ENCODE results near the gene THOC2.
"Not testable (repeated sequence)": the region's sequence is repeated elsewhere in the genome, so short reads cannot be mapped to it uniquely, and the experiment has no call there.

THOC2 gene

DNA sequence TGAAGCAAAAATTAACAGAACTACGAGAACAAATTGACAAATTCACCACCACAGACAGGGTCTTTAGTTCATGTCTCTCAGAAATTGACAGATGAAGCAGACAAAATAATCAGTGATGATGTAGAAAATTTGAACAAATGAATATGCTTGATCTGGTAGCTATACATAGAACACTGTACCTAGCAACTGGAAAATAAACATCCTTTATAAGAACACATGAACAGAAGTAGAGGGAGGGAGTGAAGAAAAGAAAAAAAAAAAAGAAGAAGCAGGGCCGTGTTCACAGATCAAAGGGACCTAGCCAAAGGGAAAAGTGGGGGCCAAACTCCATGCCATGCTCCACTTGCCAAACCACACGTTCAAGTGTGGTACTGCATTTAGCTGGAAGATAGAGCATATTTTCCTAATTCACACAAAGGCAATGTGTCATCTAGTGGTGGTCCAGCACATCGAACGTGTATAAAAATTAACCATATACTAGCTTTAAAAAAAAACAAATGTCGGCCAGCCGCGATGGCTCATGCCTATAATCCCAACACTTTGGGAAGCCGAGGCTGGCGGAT lies 5.6 kb upstream of the THOC2 start:
- Histone ChIP-seq H3K36me3 (ENCODE audit: control insufficient read depth in 1 of 2, insufficient read depth in 2 of 2, low read length in 2 of 2) (no peaks in the 10 kb centered on the region), H3K4me1 (ENCODE audit: control insufficient read depth in 1 of 2, insufficient read depth in 2 of 2, low read length in 2 of 2) (no peaks in the 10 kb centered on the region), H3K27me3 (ENCODE audit: control insufficient read depth in 1 of 2, insufficient read depth in 2 of 2, low read length in 2 of 2) (no peaks in the 10 kb centered on the region), H3K4me3 (ENCODE audit: low read depth in 1 of 2, low read length in 2 of 2) (no peak overlapping the region), H3K9ac (ENCODE audit: low read depth in 1 of 2, low read length in 2 of 2) (no peak overlapping the region), H3K27ac (ENCODE audit: low read depth, low read length) (no peak overlapping the region), H3K9me3 (ENCODE audit: control insufficient read depth in 1 of 2, low read length in 2 of 2) (no peaks in the 10 kb centered on the region)

DNA sequence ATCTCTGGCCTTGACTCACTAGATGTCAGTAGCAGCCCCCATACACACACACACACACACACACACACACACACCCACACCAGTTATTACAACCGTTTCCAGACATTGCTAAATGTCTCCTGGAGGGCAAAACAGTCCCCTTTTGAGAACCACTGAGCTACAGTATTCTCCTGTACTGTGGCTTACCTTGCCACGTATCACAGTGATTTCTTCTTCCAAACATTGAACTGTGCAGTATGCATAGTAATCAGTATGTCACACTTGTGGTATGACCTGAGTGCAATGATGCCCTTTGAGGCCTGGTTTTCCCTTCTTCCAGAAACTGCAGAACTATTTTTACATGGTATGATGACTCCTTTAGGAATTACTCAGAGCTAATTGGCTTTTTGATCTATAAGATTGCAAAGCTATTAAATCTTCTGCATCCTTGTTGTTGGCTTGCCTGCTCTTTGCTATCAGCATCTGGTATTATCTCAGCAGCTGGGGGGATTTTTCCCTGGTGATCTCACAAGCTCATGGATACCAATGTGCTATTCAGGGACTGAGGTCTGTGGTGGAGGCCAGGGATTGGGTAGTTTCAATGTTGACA lies 3.6 kb upstream of the THOC2 start:
- no peaks in the 10 kb centered on the region for H3K9me3 ChIP-seq (ENCODE audit: control insufficient read depth in 1 of 2, low read length in 2 of 2)
- H3K27me3 ChIP-seq (ENCODE audit: control insufficient read depth in 1 of 2, insufficient read depth in 2 of 2, low read length in 2 of 2): no peaks in the 10 kb centered on the region
- no peak overlapping the region for H3K9ac ChIP-seq (ENCODE audit: low read depth in 1 of 2, low read length in 2 of 2)
- no peak overlapping the region for H3K27ac ChIP-seq (ENCODE audit: low read depth, low read length)
- no peaks in the 10 kb centered on the region for H3K36me3 ChIP-seq (ENCODE audit: control insufficient read depth in 1 of 2, insufficient read depth in 2 of 2, low read length in 2 of 2)
- H3K4me1 ChIP-seq (ENCODE audit: control insufficient read depth in 1 of 2, insufficient read depth in 2 of 2, low read length in 2 of 2): peaks cover 2% of the 10 kb centered on the region in 2 donors
- no peak overlapping the region for H3K4me3 ChIP-seq (ENCODE audit: low read depth in 1 of 2, low read length in 2 of 2)

DNA sequence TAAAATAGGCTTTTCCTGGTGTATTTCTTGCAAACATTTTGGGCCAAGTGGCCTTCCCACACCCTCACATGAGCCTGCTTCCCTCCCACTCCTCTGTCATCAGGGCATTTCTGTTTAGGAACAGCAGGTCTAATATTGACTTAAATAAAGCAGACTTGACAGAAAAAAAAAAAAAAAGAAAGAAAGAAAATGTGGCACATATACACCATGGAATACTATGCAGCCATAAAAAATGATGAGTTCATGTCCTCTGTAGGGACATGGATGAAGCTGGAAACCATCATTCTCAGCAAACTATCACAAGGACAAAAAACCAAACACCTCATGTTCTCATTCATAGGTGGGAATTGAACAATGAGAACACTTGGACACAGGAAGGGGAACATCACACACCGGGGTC lies 2.3 kb upstream of the THOC2 start:
- peaks cover 6 to 10% of the 10 kb centered on the region in 2 donors for H3K4me1 ChIP-seq (ENCODE audit: control insufficient read depth in 1 of 2, insufficient read depth in 2 of 2, low read length in 2 of 2)

DNA sequence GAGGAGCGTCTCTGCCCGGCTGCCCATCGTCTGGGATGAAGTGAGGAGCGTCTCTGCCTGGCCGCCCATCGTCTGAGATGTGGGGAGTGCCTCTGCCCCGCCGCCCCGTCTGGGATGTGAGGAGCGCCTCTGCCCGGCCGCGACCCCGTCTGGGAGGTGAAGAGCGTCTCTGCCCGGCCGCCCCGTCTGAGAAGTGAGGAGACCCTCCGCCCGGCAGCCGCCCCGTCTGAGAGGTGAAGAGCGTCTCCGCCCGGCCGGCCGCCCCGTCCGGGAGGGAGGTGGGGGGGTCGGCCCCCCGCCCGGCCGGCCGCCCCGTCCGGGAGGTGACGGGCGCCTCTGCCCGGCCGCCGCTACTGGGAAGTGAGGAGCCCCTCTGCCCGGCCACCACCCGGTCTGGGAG lies 1.2 kb upstream of the THOC2 start:
- H3K27ac ChIP-seq (ENCODE audit: low read depth, low read length); H3K9ac ChIP-seq (ENCODE audit: low read depth in 1 of 2, low read length in 2 of 2); H3K4me3 ChIP-seq (ENCODE audit: low read depth in 1 of 2, low read length in 2 of 2); H3K27me3 ChIP-seq (ENCODE audit: control insufficient read depth in 1 of 2, insufficient read depth in 2 of 2, low read length in 2 of 2); H3K36me3 ChIP-seq (ENCODE audit: control insufficient read depth in 1 of 2, insufficient read depth in 2 of 2, low read length in 2 of 2); H3K9me3 ChIP-seq (ENCODE audit: control insufficient read depth in 1 of 2, low read length in 2 of 2): not testable (repeated sequence)
- H3K4me1 ChIP-seq (ENCODE audit: control insufficient read depth in 1 of 2, insufficient read depth in 2 of 2, low read length in 2 of 2): peaks cover 6 to 17% of the 10 kb centered on the region in 2 donors

More for the DNA sequence above, 2.3 kb upstream of the THOC2 start:
- H3K36me3 ChIP-seq (ENCODE audit: control insufficient read depth in 1 of 2, insufficient read depth in 2 of 2, low read length in 2 of 2); H3K9me3 ChIP-seq (ENCODE audit: control insufficient read depth in 1 of 2, low read length in 2 of 2); H3K9ac ChIP-seq (ENCODE audit: low read depth in 1 of 2, low read length in 2 of 2); H3K27me3 ChIP-seq (ENCODE audit: control insufficient read depth in 1 of 2, insufficient read depth in 2 of 2, low read length in 2 of 2); H3K27ac ChIP-seq (ENCODE audit: low read depth, low read length); H3K4me3 ChIP-seq (ENCODE audit: low read depth in 1 of 2, low read length in 2 of 2): not testable (repeated sequence)

DNA sequence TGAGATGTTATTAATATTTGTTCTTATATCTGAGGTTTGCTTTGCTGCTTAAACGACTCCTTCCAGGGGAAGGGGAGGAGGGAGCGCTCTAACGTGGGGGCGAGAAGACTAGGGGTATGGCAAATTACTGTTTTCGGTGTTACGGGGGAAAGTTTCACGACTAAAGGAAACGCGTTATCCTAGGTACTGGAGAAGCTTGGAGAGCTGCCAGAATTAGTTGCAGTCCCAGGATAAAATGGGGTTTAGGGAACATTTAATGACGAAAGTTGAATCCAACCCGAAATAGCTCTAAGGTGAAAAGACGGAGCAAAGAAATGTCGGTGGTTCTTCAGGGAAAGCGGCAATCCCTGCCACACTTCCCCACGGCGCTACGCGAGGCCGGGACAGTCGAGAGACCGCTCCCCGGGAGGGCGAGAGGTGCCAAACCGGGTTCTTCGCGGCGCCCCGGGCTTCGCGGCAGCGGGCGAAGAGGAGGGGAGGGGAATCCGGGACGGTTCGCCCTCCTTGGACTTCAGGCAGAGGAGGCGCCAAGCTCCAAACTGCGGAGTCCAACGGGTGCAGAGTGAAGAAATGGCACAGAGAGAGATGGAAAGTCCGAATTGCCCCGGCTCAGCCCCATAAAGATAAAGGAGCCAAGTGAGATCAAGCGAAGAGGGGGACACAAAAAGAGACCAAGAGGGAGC lies 724 bp downstream of the THOC2 start:
- H3K36me3 ChIP-seq (ENCODE audit: control insufficient read depth in 1 of 2, insufficient read depth in 2 of 2, low read length in 2 of 2): no peaks in the 10 kb centered on the region
- H3K9me3 ChIP-seq (ENCODE audit: control insufficient read depth in 1 of 2, low read length in 2 of 2): no peaks in the 10 kb centered on the region
- peak overlapping the region; percentile 75 to 80 for H3K9ac ChIP-seq (ENCODE audit: low read depth in 1 of 2, low read length in 2 of 2)
- H3K27me3 ChIP-seq (ENCODE audit: control insufficient read depth in 1 of 2, insufficient read depth in 2 of 2, low read length in 2 of 2): no peaks in the 10 kb centered on the region
- H3K27ac ChIP-seq (ENCODE audit: low read depth, low read length): no peak overlapping the region
- peak overlapping the region; percentile 86 to 87 for H3K4me3 ChIP-seq (ENCODE audit: low read depth in 1 of 2, low read length in 2 of 2)
- peaks cover 6 to 17% of the 10 kb centered on the region in 2 donors for H3K4me1 ChIP-seq (ENCODE audit: control insufficient read depth in 1 of 2, insufficient read depth in 2 of 2, low read length in 2 of 2)

DNA sequence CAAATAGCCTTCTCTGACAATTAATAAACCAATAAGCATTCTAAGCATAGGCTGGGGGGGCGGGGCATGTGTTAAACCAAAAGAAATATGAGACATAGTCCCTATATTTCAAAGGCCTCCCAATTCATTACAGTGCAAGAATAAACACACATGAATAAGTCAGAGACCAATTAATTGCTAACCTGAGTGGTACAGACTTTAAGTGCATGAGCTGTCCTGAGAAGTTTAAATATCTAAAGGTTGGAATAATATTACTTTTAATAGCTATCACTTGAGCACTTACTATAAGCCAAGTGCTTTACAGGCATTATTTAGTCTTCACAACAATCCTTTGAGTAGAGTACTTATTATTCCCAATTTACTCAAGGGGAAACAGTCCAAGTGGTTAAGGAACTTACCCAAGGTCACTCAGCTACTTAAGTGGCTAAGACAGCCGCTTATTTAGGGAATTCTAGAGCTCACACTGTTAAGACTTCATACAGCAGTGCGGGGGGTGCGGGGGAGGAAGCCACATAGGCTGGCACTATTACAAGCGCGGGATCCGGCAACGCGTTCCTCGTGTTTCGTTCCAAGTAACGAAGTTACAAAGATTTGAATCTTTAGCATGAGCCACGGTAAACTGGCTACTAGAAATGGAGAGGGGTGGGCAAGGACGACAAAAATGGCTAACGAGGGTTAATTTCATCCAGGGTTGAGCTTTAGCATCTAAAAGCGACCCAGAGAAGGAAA lies 1.4 kb downstream of the THOC2 start:
- Histone ChIP-seq H3K36me3 (ENCODE audit: control insufficient read depth in 1 of 2, insufficient read depth in 2 of 2, low read length in 2 of 2) (no peaks in the 10 kb centered on the region), H3K27ac (ENCODE audit: low read depth, low read length) (no peak overlapping the region), H3K9me3 (ENCODE audit: control insufficient read depth in 1 of 2, low read length in 2 of 2) (no peaks in the 10 kb centered on the region), H3K4me3 (ENCODE audit: low read depth in 1 of 2, low read length in 2 of 2) (peak overlapping the region; percentile 86 to 87), H3K4me1 (ENCODE audit: control insufficient read depth in 1 of 2, insufficient read depth in 2 of 2, low read length in 2 of 2) (peaks cover 6 to 17% of the 10 kb centered on the region in 2 donors), H3K9ac (ENCODE audit: low read depth in 1 of 2, low read length in 2 of 2) (peak overlapping the region; percentile 75 to 80), H3K27me3 (ENCODE audit: control insufficient read depth in 1 of 2, insufficient read depth in 2 of 2, low read length in 2 of 2) (no peaks in the 10 kb centered on the region)

DNA sequence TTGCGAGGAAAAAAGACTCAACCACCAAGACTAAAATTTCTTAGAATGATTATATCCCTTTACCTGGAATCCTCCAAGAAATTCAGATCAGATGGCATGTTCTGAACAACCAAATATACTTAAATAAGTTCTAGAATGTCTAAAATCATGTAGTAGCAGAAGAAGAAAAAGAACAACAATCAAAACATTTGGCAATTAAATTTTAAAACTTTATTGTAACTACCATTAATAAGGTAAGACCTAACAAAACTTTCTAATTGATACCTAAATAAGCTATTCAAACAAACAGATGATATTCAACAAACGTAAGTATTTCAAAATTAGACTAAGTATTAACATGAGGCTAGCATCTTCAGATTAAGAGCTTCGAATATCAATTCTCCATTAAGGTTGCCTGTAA lies 4.3 kb downstream of the THOC2 start:
- H3K4me1 ChIP-seq (ENCODE audit: control insufficient read depth in 1 of 2, insufficient read depth in 2 of 2, low read length in 2 of 2): peaks cover 6 to 17% of the 10 kb centered on the region in 2 donors

DNA sequence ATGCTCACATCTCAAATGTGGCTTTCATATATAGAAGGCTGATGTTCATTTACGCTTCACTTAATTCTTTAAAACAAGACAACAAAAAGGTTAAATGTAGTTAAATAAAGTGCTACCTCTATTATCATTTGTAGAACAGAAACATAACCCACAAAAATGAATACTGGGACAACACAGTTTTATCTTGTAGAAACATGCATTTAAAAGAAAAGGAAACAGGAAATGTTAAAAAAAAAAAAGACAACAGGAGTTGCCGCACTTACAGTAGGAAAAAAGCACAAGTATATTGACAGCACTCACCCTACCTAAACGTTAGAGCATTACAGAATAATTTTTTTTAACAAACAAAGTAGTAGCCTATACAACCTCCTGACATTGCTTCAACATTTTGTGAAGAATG lies 4.8 kb downstream of the THOC2 start:
- no peak overlapping the region for H3K27ac ChIP-seq (ENCODE audit: low read depth, low read length)

More for the DNA sequence above, 4.3 kb downstream of the THOC2 start:
- Histone ChIP-seq H3K36me3 (ENCODE audit: control insufficient read depth in 1 of 2, insufficient read depth in 2 of 2, low read length in 2 of 2) (no peaks in the 10 kb centered on the region), H3K9me3 (ENCODE audit: control insufficient read depth in 1 of 2, low read length in 2 of 2) (no peaks in the 10 kb centered on the region), H3K4me3 (ENCODE audit: low read depth in 1 of 2, low read length in 2 of 2) (no peak overlapping the region), H3K27me3 (ENCODE audit: control insufficient read depth in 1 of 2, insufficient read depth in 2 of 2, low read length in 2 of 2) (no peaks in the 10 kb centered on the region), H3K27ac (ENCODE audit: low read depth, low read length) (no peak overlapping the region), H3K9ac (ENCODE audit: low read depth in 1 of 2, low read length in 2 of 2) (no peak overlapping the region)

DNA sequence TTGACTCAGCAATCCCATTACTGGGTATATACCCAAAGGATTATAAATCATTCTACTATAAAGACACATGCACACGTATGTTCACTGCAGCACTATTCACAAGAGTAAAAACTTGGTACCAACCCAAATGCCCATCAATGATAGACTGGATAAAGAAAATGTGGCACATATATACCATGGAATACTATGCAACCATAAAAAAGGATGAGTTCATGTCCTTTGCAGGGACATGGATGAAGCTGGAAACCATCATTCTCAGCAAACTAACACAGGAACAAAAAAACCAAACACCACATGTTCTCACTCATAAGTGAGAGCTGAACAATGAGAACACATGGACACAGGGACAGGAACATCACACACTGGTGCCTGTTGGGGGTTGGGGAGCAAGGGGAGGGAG lies 10.7 kb downstream of the THOC2 start:
- not testable (repeated sequence) for H3K27me3 ChIP-seq (ENCODE audit: control insufficient read depth in 1 of 2, insufficient read depth in 2 of 2, low read length in 2 of 2); H3K9ac ChIP-seq (ENCODE audit: low read depth in 1 of 2, low read length in 2 of 2); H3K4me1 ChIP-seq (ENCODE audit: control insufficient read depth in 1 of 2, insufficient read depth in 2 of 2, low read length in 2 of 2); H3K9me3 ChIP-seq (ENCODE audit: control insufficient read depth in 1 of 2, low read length in 2 of 2); H3K4me3 ChIP-seq (ENCODE audit: low read depth in 1 of 2, low read length in 2 of 2); H3K27ac ChIP-seq (ENCODE audit: low read depth, low read length); H3K36me3 ChIP-seq (ENCODE audit: control insufficient read depth in 1 of 2, insufficient read depth in 2 of 2, low read length in 2 of 2)

More for the DNA sequence above, 4.8 kb downstream of the THOC2 start:
- Histone ChIP-seq H3K9me3 (ENCODE audit: control insufficient read depth in 1 of 2, low read length in 2 of 2) (no peaks in the 10 kb centered on the region), H3K27me3 (ENCODE audit: control insufficient read depth in 1 of 2, insufficient read depth in 2 of 2, low read length in 2 of 2) (no peaks in the 10 kb centered on the region), H3K4me3 (ENCODE audit: low read depth in 1 of 2, low read length in 2 of 2) (no peak overlapping the region), H3K4me1 (ENCODE audit: control insufficient read depth in 1 of 2, insufficient read depth in 2 of 2, low read length in 2 of 2) (peaks cover 6 to 17% of the 10 kb centered on the region in 2 donors), H3K36me3 (ENCODE audit: control insufficient read depth in 1 of 2, insufficient read depth in 2 of 2, low read length in 2 of 2) (no peaks in the 10 kb centered on the region), H3K9ac (ENCODE audit: low read depth in 1 of 2, low read length in 2 of 2) (no peak overlapping the region)

DNA sequence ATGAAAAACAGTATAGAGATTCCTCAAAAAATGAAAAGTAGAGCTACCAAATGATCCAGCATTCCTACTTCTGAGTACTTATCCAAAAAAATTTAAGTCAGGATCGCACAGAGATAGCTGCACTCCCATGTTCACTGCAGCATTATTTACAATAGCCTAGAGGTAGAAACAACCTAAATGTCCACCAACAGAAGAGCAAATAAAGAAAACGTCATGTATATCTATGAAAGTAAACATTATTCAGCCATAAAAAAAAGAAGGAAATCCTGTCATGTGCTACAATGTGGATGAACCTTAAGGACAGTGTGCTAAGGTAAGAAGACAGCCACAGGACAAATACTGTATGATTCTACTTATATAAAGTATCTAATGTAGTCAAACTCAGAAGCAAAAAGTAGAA lies 12.4 kb downstream of the THOC2 start:
- H3K9me3 ChIP-seq (ENCODE audit: control insufficient read depth in 1 of 2, low read length in 2 of 2): no peaks in the 10 kb centered on the region
- H3K9ac ChIP-seq (ENCODE audit: low read depth in 1 of 2, low read length in 2 of 2): no peak overlapping the region
- H3K4me3 ChIP-seq (ENCODE audit: low read depth in 1 of 2, low read length in 2 of 2): no peak overlapping the region
- H3K27me3 ChIP-seq (ENCODE audit: control insufficient read depth in 1 of 2, insufficient read depth in 2 of 2, low read length in 2 of 2): no peaks in the 10 kb centered on the region
- H3K27ac ChIP-seq (ENCODE audit: low read depth, low read length): no peak overlapping the region
- no peaks in the 10 kb centered on the region for H3K4me1 ChIP-seq (ENCODE audit: control insufficient read depth in 1 of 2, insufficient read depth in 2 of 2, low read length in 2 of 2)
- H3K36me3 ChIP-seq (ENCODE audit: control insufficient read depth in 1 of 2, insufficient read depth in 2 of 2, low read length in 2 of 2): no peaks in the 10 kb centered on the region
